ENCODE data around the gene CER1.

The CER1 gene

GRCh38 chr9:14722391-14723035 is at the start of gene CER1:
Gene CER1, minus strand, starts transcription at chr9:14722733. Its CDS starts 61 bp downstream, at chr9:14722672.
- no peak for DNase-seq

- DNase-seq: no peak
Observed at GRCh38 chr9:14770592-14770991, 48.1 kb upstream of the CER1 start.

DNA sequence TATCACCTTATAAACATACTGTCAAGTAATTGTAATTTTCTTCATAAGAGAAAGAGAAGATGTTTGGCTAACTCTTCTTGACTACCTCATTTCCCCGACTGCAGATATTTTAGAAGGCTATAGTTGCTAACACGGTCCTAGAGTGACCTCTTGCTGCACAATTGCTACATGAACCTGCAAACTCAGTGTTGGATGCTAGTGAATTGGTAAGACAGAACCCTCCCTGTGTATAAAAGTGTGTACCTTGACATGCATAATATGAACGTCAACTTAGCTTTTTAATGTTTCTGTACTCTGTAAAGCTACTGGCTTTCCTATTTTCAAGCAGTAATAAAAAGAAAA is 46.7 kb upstream of the CER1 start:
- no peak for DNase-seq

GRCh38 chr9:14768405-14769229 is 46.1 kb upstream of the CER1 start:
- DNase-seq: peak; percentile 39

DNA sequence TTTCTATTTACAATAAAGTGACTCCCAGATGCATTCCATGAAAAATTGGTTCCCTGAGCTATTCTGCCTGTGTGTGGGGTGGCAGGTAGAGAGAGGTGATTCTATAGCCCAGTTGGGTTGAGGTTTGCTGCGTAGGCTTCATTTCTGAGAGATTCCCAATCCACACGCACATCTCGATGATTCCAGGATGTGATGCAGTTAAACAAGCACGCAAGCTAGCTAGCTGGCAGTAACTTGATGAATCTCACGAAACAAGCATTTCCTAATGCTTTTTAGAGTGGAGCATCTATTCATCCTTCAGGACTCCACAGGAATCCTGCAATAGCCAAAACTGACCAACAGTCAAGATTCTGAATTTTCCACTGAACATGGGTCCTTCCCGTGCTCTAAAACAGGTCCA is 43.8 kb upstream of the CER1 start:
- no peak for DNase-seq

DNA sequence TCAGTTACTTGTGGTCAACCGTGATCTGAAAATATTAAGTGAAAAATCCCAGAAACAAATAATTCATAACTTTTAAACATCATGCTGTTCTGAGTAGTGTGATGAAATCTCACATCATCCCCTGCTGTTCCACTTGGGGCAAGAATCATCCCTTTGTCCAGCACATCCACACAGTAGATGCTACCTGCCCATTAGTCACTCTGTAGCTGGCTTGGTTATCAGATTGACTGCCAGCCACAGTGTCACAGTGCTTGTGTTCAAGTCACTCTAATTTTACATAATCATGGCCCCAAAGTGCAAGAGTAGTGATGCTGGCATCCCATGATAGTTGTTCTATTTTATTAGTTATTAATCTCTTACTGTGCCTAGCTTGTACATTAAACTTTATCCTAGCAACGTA is 39.1 kb upstream of the CER1 start:
- DNase-seq: no peak

DNA sequence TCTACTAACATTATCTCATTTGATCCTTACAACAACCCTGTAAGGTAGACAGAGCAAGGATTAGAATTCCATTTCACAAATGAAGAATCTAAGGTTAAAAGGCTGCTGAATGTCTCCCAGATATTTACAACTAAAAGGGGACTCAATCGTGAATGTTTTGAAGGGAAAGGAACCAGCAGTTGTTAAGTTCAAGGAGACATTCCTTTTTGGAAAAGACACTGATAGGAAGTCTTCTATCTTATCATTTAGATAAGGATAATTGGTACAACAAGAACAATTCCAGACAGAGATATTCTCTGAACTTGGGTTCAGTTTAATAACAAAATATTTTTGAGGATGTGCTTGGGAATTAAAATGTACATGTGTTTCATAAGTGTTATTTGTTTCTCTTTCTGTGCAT is 37.5 kb upstream of the CER1 start:
- no peak for DNase-seq

DNA sequence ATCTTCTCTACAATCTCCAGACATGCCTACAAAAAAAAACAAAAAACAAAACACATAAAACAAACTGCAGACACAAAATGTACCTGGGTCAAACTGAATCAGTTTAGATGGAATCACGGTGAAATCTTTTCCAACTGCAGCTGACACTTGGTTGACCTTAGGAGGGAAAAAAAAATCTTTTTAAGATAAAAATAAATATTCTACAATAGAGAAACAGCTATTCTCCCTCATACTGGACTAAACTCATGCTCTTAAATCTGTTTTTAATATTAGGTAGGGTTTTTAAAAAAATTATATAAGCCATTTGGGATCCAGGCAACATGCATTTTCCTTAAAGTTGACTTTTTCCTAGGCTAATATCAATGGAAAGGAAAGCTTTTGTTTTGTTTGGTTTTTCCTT is 33.8 kb upstream of the CER1 start:
- DNase-seq: no peak

DNA sequence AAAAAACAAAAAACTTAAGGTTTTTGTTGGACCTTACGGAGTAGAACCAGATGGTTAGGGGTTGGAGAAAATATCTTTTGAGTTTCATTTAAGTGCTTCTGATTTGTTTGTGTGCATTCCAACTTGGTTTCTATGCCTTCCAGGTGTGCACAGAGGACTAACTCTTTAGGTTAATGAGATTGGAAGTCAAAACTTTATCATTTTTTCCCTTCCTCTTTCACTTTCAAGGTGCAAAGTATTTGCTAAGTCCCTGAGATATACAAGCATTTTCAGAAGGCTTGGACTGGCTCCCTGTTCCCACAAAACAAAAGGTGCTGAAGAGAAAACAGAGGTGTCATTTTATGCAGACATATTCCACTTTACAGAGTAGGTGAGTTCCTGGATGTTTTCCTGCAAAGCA is 30.3 kb upstream of the CER1 start:
- DNase-seq: no peak

- DNase-seq: no peak
Observed at GRCh38 chr9:14752271-14752670, 29.7 kb upstream of the CER1 start.

- no peak for DNase-seq
Observed at GRCh38 chr9:14750821-14751220, 28.3 kb upstream of the CER1 start.

DNA sequence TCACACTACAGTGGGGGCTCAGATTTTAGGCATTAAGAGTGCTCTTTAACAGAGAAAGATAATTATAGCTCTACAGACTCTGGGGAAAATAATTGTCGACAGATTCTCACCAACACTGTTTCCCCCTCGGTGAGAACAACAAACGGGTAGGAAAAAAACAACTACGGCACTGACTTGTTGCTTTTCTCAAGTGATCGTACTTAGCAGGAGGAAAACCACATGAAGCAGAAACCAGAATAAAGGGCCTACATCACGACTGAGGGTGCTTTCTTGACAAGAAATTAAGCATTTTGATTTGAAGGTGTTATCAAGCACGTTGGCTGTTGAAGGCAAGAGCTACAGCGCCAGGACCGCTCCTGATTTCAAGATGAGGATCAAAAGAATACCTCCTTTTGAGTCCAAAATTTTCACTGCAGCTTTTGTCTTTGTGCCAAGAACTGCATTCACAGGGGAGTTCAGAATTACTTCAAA is 27.2 kb upstream of the CER1 start:
- peak; percentile 9 for DNase-seq

DNA sequence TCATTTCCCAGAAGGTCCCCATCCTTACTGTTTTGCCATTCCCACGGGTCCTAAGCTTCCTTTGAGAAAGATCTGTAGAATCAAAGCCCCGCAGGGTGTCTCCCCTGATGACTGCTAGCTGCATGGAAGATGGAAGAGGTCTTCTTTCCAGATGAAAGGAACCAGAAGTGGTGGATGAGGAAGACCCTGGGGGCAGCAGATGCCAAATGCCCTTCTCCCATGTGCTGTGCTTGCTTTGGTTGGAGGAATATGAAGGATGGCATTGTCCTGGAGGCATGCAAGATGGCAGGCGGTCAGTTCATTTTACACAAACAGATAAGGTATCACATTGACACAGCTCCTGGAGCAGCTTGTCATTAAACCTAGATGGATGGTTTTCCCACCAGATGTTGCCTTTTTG is 25.8 kb upstream of the CER1 start:
- DNase-seq: no peak

DNA sequence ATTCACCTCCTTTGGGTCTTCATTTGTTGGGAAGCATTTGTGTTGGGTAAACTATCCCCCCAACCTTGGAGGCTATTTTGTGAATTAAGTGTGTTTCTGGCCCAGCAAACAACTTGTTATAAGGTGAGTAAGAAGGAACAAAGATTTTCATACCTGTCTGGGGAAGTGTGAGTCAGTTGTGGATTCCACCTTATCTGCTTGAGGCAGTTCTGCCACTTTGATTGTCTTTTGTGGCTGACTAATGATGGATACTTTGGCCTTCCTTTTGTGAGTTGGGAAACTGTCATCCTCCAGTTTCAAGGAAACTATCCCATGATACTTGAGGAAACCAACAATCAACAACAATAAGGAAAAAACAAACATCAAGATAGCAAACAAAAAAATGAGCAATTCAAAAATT is 24.6 kb upstream of the CER1 start:
- DNase-seq: no peak

DNA sequence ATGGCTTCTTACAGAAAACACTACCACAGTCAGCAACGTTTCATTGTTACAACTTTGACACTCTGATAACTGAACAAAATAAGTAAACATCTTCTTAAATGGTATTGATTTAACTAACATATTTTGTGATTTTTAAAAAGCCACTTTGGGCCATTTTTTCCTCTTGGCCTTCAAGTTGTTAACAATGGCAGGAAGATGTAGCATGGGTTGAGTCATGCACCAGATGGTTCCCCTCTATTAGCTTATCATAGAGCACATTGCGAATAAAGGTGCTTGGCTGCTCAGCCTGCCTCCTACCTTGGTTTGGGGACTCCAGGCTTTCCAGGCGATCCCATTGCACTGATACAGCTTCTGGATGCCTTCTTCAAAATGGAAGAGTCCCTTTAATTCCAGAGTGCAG is 24.1 kb upstream of the CER1 start:
- no peak for DNase-seq

DNA sequence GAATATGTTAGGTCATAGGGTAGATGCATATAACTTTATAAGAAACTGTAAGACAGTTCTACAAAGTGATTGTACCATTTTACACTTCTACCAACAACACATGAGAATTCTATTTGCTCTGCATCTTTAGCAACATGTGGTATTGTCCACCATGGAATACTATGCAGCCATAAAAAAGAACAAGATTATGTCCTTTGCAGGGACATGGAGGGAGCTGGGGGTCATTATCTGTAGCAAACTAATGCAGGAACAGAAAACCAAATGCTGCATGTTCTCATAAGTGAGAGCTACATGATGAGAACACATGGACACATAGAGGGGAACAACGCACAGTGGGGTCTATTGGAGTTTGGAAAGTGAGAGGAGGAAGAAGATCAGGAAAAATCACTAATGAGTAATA is 22.2 kb upstream of the CER1 start:
- DNase-seq: no peak

DNA sequence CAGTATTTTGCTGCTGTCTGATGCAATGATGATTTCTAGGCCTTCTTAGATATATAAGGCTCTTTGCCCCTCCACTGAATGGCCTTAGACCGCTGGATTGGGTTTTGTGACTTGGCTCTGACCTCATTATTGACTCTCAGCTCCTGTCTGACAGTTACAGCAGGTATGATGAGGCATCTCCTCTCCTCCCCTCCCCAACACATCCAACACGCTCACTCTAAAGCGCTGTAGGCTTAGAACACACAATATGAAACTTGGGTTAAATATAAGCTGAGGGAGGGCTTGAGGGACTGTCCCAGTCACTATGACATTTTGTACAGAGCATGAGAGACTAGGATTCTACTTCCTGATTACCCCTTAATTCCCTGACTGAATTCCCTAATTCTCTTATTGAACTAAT is 18.8 kb upstream of the CER1 start:
- DNase-seq: no peak

- no peak for DNase-seq
Observed at GRCh38 chr9:14733133-14733532, 10.6 kb upstream of the CER1 start.

GRCh38 chr9:14731294-14731981 is 8.9 kb upstream of the CER1 start:
- DNase-seq: no peak

DNA sequence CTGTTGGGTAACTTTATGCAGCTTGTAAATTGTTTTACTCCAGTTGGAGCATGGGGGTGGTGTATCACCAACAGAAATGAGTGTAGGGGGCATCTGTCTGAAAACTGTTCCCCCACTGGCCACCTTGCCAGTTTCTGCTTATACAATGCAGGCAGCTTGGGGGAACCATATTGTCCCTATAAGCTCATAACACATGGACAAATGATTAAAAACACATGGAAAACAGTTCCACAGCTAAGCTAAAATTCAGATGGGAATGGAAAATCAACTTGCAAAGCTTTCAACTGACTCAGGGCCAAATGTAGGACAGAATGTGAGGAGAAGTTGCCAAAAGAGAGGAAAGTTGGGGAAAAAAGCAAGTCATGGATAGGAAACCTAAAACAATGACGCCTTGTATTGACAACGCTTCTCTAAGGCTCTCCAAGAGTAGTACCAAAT is 7.9 kb upstream of the CER1 start:
- DNase-seq: no peak

DNA sequence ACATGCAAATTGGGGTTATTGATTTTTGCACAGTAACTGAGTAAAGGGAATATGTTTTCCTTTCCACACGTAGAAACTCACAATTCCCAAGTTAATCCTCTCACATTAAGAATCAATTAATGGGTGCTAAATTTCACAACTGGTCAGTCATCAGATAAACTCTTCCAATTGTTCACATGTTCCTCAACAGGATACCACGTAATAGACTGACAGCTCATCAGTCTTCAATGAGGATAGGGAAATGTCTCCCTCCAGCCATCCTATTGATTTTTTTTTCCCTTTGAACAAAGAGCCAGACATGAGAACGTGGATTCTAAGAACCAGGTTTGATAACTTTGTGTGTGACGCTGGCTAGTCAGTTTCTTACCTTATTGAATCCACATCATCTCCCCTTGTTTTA is 768 bp upstream of the CER1 start:
- DNase-seq: no peak

DNA sequence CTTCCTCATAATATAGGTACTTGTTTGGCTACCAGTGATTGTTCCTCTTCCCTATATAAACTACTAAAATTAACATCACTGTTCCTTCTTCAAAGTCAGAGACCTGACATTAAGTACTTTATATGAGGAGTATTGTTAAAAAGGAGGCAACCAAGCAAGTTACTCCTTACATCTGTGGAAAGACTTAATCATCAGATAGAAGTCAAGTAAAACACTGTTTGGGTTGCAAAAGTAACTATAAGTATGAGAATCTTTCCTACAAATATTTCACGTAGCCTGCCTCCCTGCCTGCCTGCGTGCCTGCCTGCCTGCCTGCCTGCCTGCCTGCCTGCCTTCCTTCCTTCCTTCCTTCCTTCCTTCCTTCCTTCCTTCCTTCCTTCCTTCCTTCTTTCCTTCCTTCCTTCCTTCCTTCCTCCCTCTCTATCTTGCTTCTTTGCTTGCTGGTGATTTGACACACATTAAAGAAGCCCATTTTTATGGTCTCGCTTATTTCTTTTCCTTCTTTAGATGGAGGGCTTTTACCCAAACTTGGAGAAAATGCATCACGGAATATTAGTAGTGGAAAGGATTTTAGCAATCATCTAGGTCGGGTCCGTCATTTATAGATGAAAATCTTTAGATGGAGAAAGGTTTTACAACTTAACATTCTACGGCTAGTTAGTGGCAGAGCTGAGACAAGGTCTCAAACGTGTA is 3.2 kb downstream of the CER1 start:
- no peak for DNase-seq

DNA sequence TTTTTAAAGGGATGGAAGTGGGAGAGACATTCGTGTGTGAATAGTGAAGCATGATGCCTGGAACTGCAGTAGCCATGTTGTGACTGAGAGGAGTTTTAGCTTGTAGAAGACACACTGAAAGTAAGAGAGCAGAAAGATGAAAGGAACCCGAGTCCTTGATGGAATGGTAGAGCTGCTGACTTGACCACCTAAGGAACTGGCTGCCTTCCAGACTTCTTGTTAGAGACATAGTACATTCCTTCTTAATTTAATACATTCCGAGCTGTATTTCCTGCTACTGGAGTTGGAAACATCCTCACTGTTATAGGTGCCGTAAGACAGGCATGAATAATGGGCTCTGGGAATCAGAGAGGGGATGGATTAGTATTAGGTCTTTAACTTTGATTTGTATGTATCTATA is 7.4 kb downstream of the CER1 start:
- DNase-seq: no peak

Data from CD4-positive, alpha-beta T cell treated with Interleukin-10 for 1 hour (primary cell).